Measurements from ENCODE around the gene SCAF4.

- TF ChIP-seq CTCF (IDR thresholded peaks at IDR 0.05; ENCODE audit: low read length) (peak; percentile 50), EZH2 (IDR thresholded peaks at IDR 0.05; ENCODE audit: borderline replicate concordance, low read length) (no peak)
These were observed 108.3 kb downstream of the SCAF4 start for GRCh38 chr21:31623664-31624063.
